HT-29 (cell line): ENCODE results near the gene PDE4B. TPM values are rescaled to one million over a fixed set of nuclear protein-coding genes. Genes with fewer than 3 reads are reported as not detected.
"Not testable (repeated sequence)": the region's sequence is repeated elsewhere in the genome, so short reads cannot be mapped to it uniquely, and the experiment has no call there.

Experiments used
- DNase-seq: peaks from one replicate; pipeline ENCODE4 v3.0.0-alpha.2; 2015; ENCODE audit warnings: low spot score
- total RNA-seq: library from RNA; depleted of rRNA; stranded (reverse); fragments of >200 nt; shearing (Covaris generic); gene quantifications from 2 replicates; pipeline ENCODE4 v1.2.3, GENCODE V29; 2014

PDE4B gene
- total RNA-seq, 1 experiment from 2014 or later: 0.13 TPM

GRCh38 chr1:66311092-66311491, 518.4 kb downstream of the PDE4B start:
- no peak for DNase-seq

- DNase-seq: no peak
Measured at GRCh38 chr1:66311628-66312027, 518.9 kb downstream of the PDE4B start.

GRCh38 chr1:66312271-66312990, 519.7 kb downstream of the PDE4B start:
- no peak for DNase-seq

DNA sequence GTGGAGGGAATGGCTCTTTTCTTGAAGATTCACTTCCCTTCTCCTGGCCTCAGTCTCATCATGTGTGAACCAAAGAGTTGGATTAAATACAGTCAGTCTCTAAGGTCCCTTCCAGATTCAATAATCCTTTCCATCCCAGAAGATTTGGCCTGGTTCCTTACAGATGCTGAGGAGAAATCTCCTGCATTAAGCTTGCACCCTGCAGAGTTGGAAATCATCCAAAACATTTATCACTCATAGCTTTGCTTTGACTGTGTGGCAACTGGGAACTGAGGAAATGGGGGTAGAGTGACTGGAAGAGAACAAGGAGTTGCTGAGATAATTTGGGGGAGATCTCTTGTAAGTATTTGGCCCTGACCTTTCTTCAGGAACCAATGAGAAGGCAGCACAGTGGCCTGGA, 520.7 kb downstream of the PDE4B start:
- DNase-seq: no peak

GRCh38 chr1:66315671-66316070, 523.0 kb downstream of the PDE4B start:
- DNase-seq: no peak

GRCh38 chr1:66316464-66317247, 524.0 kb downstream of the PDE4B start:
- DNase-seq: no peak

DNA sequence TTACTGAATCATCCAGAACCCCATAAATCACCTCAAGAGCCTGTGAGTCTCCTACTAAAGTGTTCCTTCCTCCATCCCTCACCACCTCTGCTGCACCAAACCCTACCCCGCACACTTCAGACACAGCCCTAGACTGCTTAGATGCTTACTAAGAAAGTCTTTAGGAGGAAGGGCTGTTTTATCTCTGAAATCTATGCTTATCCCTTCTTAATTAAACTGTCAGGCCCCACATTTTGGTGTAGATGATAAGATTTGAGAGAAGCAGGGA, 524.5 kb downstream of the PDE4B start:
- no peak for DNase-seq

DNA sequence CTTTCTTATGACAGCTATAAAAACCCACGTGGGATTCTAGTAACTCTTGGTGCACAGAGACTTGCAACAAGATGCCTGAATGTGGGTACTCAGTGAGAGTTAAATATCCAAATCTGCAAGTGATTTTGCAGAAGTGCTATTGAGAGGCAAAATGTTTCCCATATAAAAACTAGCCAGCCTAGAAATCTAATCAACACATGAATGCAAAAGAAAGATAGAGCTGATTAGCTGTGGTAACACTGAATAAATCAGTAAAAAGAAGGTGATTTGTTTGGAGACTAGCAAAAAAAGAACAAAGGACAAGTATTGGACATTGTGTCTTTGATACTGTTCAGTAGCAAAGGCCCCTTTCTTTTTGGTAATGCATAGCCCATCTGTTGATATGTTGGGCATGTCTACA, 527.5 kb downstream of the PDE4B start:
- DNase-seq: no peak

- DNase-seq: not testable (repeated sequence)
Measured at GRCh38 chr1:66322462-66322861, 529.8 kb downstream of the PDE4B start.

GRCh38 chr1:66323958-66324625, 531.4 kb downstream of the PDE4B start:
- DNase-seq: no peak

DNA sequence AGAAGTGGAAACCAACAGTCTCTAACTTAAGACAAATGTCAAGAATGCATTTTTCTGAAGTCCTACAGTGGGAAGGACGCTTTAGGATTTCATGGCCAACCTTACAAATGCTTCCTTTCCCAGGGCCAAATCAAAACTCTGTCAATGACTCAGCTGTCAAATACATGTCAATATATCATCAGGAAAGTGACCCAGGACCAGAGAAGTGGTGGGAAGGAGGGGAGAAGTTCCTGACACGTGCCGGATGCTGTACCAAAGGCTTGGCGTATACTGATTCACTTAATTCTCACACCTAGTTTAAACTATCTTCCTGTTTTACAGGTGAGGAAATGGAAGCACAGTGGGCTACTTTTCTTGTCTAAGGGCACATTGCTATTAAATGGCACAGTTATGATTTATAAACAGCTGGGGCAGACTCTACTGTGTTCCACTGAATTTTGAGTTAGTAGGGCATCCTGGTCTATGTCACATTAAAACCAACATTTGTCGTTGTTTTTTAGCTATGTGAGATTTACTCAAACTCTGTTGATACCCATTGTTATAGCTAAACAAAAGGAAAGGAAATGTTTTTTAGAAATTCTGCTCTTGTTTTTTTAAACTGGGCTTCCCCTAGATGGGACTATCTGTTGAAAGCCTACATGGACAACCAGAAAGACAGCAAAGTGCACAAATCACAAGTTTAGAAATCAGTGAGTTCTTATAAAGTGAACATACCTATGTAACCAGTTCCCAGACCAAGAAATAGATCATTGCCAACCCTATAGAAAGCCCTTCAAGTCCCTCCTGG, 533.1 kb downstream of the PDE4B start:
- DNase-seq: no peak

DNA sequence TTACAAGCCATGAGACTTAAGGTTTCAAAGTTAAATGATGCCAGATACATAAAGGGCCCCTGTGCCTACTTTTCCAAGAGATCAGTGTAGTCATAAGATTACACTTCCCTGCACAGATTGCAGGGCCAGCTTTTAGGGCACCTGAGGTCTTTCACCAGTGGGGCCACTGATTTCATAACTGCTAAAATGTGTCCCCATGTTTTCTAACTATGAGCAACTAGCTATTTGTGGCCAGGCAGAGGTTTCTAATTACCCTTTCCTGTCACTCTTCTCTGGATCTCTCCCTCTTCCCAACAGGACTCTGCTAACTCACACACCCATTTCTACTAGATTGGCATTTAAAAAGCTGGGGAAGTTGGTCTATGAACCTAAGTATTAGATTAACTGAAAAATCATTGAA, 534.2 kb downstream of the PDE4B start:
- DNase-seq: no peak

DNA sequence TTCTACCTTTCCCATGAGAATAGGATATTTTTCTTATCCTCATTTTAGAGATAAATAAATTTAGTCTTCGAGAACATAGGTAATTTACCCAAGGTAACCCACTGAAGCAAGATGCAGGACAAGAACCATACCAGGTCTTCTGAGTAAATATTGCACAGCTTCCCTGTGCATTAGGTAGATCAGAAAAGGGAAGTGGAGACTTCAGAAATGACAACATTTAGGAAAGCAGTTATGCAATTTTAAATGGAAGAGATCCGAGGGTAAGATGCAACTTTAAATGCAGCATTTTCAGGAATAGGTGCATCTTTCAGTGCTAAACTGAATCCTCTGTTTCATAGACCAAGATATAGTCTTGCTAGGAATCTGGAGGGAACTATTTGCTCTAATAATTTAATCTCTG, 534.9 kb downstream of the PDE4B start:
- no peak for DNase-seq

DNA sequence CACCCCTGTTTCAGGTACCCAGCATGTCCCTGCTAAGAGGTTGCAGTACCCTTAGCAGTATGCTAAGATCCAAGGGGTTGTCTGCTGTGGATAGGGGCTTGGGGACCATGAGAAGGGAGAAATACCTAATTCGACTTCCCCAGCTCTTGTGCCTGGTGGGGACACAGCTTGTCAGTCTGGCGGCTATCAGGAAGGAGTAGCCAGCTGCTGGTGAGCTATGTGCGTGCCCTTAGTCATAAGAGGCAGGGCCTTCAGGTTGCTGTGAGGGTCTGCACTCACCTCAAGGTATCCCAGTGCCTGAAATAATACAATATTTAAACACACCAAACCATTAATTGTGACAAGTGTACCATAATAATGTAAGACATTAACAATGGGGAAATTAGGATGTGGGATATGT, 536.2 kb downstream of the PDE4B start:
- DNase-seq: no peak

DNA sequence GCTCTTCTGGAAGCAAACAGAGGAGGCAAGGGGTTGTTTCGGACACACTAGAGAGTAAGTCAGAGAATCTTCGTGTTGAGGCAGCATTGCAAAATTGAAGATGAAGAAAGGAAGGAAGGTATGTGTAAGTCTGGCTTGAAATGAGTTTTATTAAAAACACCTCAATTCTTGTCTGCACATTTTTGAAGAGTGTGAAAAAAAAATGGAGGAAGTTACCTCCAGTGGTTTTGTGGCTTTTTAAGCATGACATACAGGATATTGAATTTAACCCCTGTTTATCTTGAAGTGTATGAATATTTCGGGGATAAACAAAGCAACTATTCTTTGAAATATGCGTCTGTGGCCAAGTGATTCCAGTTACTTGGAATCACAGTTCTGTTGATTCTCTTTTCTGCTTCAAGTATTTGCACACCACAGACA, 538.0 kb downstream of the PDE4B start:
- no peak for DNase-seq

DNA sequence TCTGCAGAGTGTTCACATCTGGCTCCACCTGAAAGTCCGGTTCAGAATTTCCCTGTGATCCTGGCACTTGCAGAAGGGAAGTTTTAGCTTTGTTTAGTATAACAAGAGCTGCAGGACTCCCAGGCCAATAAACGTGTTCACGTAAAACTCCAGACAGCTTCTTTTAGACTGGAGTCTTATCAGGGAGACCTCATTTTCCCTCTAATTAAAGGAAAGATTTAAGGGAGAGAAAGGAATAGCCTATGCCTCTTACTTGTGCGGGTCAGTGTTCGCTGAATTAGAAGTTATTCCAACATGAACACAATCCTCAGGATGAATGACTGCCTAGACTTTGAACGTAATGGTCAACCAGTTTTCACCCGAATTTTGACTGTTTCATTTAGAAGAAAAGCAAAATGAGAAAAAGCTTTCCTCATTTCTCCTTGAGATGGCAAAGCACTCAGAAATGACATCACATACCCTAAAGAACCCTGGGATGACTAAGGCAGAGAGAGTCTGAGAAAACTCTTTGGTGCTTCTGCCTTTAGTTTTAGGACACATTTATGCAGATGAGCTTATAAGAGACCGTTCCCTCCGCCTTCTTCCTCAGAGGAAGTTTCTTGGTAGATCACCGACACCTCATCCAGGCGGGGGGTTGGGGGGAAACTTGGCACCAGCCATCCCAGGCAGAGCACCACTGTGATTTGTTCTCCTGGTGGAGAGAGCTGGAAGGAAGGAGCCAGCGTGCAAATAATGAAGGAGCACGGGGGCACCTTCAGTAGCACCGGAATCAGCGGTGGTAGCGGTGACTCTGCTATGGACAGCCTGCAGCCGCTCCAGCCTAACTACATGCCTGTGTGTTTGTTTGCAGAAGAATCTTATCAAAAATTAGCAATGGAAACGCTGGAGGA, 539.2 kb downstream of the PDE4B start:
- no peak for DNase-seq

DNA sequence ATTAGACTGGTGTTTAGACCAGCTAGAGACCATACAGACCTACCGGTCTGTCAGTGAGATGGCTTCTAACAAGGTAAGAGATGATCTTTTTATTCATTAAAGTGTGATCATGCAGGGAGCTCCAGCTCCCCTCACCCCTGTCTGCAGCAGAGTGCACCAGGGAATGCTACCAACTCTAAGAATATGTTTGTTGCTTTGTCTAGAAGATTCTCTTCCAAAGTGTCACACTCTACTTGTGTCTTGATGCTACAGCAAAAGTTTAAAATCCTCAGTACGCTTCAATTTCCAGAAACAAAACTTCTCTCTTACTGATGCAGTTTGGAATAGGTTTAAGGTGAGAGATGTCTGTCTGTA, 539.8 kb downstream of the PDE4B start:
- no peak for DNase-seq

DNA sequence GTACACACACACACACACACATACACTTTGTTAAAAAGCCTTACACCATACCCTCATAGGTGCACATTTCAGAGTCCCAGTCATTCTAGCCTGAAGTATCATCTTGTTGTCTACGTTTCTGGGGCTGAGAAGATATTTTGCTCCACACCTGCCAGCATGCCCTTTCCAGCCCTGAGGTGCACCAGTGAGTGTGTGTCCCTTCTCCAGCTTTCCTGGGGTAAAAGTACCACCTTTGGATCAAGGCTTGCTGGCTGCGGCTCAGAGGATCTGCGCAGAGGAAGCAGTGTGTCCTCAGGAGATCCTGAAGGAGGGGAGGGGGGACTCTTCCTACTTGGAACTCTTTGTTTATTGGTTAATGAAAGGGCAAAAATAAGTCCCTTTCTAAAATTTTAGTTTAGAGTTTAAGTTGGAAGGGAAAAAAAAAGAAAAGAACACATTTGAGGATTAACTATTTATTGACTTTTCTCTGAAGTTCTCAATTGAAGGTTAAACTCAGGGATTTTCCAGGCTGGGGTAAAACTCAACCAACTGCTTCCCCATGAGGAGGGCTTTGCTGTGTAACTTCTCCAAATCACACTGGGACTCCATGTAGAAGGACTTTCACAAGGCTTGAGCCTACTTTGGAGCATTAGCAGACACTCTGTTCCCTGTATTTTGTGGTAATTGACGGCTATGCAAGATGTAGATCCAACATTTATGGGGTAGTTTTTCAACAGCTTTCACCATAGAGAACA, 540.9 kb downstream of the PDE4B start:
- no peak for DNase-seq

GRCh38 chr1:66334318-66334717, 541.6 kb downstream of the PDE4B start:
- no peak for DNase-seq

DNA sequence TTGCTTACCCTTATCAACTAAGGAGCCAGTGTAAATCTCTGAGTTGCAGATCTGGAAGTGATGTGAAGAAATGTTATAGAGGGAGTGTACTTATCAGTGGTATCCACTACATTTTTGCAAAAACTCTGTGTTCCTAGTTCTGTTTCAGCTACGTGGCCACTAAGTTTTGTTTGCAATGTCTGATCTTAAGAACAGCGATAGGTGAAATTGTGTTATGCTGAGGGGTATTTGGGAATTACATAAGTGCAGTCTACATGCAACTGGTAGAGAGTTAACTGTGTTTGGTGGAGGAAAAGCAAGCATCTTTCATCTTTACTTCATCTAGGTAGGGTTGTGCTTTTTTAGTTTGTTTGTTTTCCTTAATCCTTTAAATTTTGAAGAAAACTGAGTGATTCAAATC, 542.4 kb downstream of the PDE4B start:
- DNase-seq: no peak
